Keratinocyte (primary cell): ENCODE measurements around the gene BNC2.

Experiments
- EZH2 ChIP-seq: IDR thresholded peaks from one replicate; pipeline ENCODE4 v1.6.1; 2012; ENCODE audit warnings: inconsistent platforms, mild to moderate bottlenecking, low read length, moderate library complexity
- TF ChIP-seq, protein P1 (sequence below), 3 experiments: IDR thresholded peaks in 1 of 3; conservative IDR thresholded peaks in 1 of 3; optimal IDR thresholded peaks in 1 of 3; 2 replicates in 2 of 3; 3 replicates in 1 of 3; pipeline versions ENCODE3 to v1.5.1; 2011; ENCODE audit warnings: low read length in 3 of 3, mild to moderate bottlenecking in 3 of 3, moderate library complexity in 2 of 3, control low read depth in 1 of 3, inconsistent platforms in 1 of 3; ENCODE audit not compliant: insufficient read depth in 2 of 3; ENCODE audit errors: extremely low read depth in 1 of 3

DNA sequence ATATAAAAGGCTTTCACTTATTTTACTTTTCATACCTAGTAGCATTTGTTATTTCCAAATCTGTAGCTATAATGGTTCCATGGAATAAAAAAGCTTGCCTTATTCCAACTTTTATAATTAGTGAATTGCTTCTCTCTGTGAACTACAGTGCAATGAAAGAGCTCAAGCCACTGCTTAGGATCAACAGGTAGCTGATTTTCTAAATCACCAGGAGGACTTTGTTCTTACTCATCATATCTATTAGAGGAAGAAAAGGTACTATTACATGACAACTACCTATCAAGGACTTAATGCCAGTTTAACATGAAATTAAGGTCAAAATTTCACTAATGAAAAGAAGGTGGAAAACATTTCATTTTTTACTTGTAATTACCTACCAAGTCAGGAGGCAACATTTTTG lies 414.6 kb downstream of the BNC2 start:
- TF ChIP-seq, protein P1, sequence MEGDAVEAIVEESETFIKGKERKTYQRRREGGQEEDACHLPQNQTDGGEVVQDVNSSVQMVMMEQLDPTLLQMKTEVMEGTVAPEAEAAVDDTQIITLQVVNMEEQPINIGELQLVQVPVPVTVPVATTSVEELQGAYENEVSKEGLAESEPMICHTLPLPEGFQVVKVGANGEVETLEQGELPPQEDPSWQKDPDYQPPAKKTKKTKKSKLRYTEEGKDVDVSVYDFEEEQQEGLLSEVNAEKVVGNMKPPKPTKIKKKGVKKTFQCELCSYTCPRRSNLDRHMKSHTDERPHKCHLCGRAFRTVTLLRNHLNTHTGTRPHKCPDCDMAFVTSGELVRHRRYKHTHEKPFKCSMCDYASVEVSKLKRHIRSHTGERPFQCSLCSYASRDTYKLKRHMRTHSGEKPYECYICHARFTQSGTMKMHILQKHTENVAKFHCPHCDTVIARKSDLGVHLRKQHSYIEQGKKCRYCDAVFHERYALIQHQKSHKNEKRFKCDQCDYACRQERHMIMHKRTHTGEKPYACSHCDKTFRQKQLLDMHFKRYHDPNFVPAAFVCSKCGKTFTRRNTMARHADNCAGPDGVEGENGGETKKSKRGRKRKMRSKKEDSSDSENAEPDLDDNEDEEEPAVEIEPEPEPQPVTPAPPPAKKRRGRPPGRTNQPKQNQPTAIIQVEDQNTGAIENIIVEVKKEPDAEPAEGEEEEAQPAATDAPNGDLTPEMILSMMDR (optimal IDR thresholded peaks at IDR 0.05 in 1 of 3, IDR thresholded peaks at IDR 0.05 in 1 of 3, conservative IDR thresholded peaks at IDR 0.05 in 1 of 3; ENCODE audit: extremely low read depth in 1 of 3, insufficient read depth in 2 of 3, low read length in 3 of 3): no peak
- no peak for TF ChIP-seq EZH2
